Measurements from ENCODE around the gene EEPD1.

GRCh38 chr7:36188906-36189305, 35.9 kb downstream of the EEPD1 start:
- no peak for TF ChIP-seq CTCF (IDR thresholded peaks at IDR 0.05)
- TF ChIP-seq POLR2A (IDR thresholded peaks at IDR 0.05) = no peak
